ENCODE data around the gene SUGT1.
"Not testable (repeated sequence)": the region's sequence is repeated elsewhere in the genome, so short reads cannot be mapped to it uniquely, and the experiment has no call there.

SUGT1 gene

DNA sequence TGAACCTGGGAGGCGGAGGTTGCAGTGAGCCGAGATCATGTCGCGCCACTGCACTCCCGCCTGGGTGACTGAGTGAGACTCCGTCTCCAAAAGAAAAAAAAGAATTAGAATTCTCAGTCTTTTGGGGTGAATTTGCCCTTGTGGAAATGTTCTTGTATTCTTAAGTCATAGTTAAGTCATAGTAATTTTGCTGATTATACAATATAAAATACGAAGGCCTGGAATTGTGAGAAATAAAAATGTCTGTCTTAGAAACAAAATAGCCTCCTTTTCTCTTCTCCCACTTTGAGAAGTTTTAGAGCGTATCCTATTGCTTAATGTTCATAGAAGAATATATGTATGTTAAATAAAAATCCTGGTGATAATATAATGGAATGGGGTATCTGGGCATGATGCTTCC is 18.1 kb downstream of the SUGT1 start:
- DNase-seq = no peak

DNA sequence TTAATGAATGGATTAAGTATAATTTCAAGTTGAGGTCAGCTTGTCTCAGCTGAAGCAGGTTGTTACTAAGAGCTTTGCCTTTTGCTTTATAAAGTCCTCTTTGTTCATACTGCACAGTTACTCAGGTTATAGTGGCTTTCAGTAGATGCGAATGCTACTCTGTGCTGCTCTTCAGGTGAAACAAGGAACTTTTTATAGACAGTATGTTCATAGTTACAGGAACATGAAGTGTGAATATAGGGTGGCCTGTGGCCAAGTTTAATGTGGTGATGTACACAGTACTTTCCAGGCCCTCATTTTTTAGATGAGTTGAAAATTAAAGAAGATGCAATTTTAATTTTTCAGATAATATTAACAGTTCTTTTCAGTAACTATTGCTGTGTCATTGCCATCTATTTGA is 20.8 kb downstream of the SUGT1 start:
- DNase-seq = no peak

DNA sequence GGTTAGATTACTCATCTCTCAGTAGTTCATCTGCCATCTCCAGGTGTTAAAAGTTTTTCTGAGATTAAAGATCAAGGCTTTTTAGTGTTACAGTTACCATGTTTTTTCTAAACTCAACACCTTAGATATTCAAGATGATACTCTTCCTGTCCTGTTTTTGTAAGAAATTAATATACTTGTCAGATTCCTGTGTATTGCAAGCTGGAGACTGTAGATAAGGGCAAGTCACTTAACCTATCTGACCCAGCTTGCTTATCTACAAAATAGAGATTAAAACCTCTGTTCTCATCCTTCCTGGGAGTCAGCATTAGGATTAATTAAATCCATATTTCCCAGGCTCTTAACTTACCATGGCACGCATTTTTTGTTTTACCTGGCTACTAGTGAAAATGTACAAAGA is 25.2 kb downstream of the SUGT1 start:
- DNase-seq = no peak

DNA sequence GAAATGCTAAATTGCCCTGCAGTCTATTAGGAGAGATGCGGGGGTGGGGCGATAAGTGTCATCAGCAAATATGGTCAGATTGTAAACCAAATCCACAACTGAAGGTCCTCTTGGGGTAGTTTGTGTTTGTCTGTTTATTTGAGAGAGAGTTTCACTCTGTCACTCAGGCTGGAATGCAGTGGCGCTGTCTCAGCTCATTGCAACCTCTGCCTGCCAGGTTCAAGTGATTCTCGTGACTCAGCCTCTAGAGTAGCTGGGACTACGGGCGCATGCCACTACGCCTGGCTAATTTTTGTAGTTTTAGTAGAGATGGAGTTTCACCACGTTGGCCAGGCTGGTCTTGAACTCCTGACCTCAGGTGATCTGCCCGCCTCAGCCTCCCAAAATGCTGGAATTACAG is 33.2 kb downstream of the SUGT1 start:
- not testable (repeated sequence) for DNase-seq

DNA sequence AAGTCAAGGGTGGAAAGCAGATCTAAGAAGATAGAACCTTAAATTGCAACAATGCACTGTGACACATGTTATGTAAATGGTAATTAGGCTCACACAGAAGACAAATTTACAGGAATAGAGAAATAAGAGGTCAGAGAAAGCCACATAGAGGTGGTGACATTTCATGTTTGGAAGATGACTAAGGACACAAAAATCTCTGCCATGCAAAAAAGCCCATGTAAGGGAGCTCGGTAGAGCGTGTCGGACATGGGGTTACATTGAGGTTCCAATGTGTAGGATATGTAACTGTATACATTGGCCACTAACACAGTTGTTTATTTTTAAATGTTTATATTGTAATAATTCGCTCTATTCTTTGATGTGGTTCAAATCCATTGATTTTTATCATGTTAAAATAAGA is 33.7 kb downstream of the SUGT1 start:
- no peak for DNase-seq

DNA sequence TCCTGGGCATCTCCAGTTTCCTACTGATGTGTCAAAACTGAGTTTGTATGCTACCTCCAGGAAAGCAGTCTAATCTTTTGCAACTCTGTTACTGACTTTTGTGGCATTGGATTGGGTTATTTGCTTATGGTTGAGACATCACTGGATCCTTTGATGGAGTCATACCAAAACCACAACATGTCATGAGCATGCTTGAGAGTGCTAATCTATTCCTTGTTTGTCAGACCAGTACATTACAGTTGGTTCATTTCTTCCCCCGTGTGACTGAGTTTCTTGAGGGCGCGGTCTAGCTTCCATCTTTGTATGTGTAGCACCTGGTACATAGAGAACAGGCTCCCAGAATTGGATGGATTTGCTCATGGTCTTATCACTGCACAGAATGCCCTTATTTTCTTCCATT is 43.2 kb downstream of the SUGT1 start:
- DNase-seq = peak; percentile 93 to 96

DNA sequence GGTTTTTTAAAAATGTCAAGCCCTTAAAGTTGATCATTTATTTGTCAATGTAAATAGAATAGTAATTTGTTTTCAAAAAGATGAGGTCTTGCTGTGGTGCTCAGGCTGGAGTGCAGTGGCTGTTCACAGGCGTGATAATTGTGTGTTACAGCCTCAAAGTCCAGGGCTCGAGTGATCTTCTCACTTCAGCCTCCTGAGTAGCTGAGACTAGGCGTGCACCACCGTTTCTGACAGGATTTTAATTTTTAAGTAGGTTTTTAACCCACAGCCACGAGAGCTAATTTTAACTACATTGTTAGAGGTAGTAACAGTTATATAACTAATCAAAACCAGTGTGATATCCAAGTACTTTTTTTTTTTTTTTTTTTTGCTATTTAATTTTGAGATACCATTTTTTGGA is 43.9 kb downstream of the SUGT1 start:
- DNase-seq = no peak

DNA sequence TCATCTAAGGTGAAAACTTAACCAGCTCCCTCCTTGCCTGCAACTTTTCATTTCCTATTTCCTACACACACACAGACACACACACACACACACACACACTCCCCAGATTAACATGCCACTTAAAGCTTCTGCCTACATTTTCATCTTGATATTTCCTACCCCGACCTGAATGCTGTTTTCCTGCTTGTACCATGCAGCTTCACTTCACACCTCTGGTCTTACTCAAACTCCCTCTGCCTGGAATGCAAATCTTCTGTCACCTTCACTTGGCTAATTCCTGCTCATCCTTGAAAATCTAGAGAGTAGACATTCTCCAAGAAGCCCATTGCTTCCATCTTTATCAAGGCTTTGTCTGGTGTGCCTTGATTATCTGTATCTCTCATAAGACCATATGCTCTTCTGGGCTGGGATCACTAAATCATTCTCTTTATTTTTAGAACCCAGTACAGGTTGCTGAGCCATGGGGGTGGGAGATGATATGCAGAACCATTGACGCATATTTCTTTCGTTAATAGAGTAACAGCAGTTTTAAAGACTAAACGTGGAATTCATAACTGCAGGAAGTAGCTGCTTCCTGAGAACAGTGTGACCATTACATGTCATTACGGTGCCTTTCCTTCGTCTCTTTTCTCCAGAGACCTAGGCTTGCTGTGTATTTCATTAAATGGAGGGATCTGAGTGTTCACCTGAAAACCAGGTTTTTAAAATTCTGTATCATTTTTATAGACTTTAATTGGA is 49.3 kb downstream of the SUGT1 start:
- DNase-seq = no peak

DNA sequence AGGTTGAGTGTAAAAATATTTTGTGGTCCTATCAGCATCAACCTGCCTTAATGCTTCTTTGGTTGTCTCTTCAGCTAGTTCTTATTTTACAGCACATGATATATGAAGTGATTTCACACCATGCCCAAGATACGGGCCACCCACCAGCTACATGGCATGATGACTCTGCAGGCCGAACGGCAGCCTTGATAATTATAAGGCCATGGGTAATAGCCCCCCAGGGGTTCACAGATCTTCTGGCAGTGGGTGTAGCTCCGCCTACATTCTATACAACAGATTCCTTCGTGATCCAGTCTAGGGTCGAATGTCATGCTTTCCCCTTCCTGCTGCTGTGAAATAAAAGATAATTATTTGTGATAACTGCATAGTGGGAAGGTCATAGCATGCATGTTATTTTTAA is 50.8 kb downstream of the SUGT1 start:
- DNase-seq = no peak

DNA sequence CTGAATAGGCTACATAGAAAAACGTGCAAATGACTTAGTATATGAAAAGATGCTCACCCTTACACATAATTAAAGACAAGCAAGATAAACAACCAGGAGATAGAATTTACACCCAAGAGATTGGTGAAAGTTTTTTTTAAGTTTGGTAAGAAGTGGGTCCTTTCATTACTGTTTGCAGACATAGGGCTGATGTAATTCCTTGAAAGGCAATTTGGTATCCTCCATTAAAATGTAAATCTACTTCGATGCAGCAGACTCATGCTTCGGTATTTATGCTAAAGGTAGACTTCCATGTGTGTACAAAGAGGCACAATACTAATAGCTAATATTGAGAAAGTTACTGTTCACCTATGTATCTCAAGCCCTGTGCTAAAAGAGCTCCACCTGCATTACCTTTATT is 53.4 kb downstream of the SUGT1 start:
- DNase-seq = no peak

DNA sequence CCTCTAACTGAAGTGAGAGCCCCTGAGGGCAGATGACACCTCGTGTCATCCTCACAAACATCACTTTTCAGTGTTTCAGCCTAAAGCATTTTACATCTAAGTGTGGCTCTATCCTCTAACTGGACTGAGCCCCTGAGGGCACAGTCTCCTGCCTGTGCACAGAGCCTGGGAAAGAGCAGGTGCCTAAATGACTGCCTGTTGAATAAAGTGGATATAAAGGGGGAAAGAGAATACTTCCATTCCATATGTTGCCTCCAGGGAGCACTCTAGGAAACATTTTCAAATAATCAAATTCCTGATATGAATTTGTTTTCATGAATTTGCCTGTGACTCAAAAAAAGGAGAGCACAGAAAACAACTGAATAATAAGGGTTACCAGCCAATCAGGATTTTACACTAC is 54.7 kb downstream of the SUGT1 start:
- DNase-seq = no peak

DNA sequence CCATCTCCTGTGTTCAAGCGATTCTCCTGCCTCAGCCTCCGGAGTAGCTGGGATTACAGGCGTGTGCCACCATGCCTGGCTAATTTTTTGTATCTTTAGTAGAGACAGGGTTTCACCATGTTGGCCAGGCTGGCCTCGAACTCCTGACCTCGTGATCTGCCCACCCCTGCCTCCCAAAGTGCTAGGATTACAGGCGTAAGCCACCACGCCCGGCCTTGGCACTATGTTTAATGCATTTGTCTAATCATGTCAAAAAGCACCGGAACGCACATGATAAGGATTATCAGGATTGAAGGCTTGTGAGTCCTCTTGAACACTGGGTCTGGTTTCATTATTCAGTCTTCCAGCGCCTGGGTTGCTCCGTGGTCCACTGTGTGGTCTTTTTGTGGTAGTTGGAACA is 55.6 kb downstream of the SUGT1 start:
- DNase-seq = not testable (repeated sequence)

DNA sequence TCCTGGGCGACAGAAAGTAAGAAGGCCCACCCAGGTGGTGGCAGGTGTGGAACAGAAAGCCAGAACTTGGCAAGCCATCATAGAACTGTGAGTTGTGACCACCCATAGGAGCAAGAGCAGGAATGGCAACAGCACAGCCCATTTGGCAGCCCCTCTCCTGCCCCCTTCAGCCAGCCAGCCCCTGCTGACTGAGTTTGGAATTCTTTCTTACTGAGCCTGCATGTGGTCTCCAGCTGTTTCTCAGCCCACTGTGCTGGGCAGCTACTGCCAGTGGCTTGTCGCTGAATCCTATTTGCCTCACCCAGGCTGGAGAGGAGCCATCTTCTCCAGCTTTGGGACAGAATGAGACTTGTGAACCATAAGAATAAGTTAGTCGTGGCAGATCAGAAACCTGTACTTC is 58.6 kb downstream of the SUGT1 start:
- DNase-seq = no peak

DNA sequence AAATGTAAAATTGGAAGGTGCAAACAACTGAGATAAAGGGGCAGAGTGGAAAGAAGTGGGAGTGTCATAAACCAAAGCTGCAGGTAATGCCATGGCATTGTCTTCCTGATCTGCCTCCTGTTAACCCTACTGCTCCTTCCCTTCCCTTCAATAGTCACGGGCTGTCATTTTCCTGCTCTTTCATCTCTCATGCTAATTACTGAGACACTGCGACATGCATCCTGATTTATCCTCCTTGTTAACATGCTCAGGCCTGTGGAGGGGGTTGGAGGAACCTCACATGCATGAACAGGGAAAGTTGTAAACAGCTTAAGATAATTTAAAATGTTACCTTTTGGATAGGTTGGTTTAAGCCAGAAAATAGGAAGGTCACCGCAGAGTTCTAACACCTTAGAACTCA is 59.7 kb downstream of the SUGT1 start:
- no peak for DNase-seq

DNA sequence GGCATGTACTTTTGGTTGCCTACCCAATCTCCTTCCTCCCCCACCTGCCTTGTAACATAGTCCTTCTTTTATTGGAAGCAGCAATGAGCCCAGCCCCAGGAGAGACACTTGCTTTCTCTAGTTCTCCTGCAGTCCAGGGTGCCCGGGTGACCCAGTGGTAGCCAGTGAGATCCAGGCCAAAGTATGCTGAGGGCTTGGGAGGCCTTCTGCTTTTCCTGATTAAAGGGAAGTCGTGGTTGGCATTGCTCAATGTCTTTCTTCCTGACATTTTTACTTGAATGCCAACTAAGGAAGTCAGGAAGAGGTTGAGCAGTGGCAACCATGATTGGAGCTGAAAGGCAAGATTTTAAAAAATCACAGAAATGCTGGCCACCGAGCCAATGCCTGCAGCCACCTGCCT is 61.3 kb downstream of the SUGT1 start:
- DNase-seq = peak; percentile 76 to 82

DNA sequence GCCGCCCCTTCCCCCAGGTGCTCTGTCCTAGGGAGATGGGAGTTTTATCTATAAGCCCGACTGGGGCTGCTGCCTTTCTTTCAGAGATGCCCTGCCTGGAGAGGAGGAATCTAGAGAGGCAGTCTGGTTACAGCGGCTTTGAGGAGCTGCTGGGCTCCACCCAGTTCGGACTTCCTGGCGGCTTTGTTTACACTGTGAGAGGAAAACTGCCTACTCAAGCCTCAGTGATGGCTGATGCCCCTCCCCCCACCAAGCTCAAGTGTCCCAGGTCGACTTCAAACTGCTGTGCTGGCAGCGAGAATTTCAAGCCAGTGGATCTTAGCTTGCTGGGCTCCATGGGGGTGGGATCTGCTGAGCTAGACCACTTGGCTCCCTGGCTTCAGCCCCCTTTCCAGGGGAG is 68.3 kb downstream of the SUGT1 start:
- DNase-seq = not testable (repeated sequence)

DNA sequence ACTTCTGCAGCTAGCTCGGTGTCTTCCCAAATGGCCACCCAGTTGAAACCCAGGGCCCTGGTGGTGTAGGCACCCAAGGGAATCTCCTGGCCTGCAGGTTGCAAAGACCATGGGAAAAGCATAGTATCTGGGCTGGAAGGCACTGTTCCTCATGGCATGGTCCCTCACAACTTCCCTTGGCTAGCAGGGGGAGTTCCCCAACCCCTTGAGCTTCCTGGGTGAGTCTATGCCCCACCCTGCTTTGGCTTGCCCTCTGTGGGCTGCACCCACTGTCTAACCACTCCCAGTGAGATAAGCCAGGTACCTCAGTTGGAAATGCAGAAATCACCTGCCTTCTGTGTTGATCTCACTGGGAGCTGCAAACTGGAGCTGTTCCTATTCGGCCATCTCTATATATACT is 68.7 kb downstream of the SUGT1 start:
- DNase-seq = not testable (repeated sequence)

DNA sequence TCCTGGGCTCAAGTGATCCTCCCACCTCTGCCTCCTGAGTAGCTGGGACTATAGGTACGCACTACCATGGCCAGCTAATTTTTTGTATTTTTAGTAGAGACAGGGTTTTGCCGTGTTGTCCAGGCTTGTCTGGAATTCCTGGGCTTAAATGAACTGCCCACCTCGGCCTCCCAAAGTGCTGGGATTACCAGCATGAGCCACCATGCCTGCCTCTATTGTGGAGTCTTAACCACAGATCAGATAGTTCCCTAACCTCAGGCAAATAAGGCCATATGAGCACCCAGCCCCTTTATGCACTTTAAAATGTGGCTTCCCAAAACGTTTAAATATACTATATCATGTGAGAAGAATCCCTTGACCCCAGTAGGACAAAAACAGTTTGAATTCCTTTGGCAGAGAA is 70.5 kb downstream of the SUGT1 start:
- no peak for DNase-seq

DNA sequence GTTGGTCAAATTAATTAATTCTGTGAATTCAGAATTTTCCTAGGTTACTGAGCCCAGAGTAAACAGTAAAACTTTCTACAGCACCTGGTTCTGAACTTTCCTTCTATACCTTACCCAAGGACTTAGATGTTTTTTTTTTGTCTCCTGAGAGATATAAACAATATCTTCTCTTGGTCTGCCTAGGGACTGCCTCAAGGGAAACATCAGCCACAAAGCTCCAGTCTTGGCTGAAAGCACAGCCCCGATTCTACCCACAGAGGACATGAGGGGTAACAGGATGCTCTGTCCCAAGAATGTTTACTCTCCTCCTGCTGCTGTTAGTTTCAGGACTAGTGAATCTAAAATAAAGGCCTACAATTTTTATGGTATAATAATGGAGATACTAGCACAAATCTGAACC is 72.7 kb downstream of the SUGT1 start:
- DNase-seq = no peak

DNA sequence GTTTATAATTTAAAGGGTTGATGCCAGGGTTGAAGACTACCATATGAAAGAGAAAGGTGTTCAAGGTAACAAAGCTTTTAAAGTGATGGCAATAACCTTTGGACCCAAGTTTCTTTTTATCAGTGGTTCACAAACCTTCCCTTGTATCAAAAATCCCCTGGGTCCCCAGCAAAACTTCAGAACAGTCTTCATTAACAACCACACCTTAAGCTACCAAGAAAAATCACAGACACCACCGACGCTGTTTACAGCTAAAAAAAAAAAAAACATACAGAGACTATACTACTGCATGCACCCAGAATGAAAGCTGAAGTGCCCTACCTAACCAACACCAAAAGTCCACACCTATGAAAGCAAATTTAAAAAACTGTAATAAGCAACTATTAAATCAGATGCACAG is 73.6 kb downstream of the SUGT1 start:
- no peak for DNase-seq

DNA sequence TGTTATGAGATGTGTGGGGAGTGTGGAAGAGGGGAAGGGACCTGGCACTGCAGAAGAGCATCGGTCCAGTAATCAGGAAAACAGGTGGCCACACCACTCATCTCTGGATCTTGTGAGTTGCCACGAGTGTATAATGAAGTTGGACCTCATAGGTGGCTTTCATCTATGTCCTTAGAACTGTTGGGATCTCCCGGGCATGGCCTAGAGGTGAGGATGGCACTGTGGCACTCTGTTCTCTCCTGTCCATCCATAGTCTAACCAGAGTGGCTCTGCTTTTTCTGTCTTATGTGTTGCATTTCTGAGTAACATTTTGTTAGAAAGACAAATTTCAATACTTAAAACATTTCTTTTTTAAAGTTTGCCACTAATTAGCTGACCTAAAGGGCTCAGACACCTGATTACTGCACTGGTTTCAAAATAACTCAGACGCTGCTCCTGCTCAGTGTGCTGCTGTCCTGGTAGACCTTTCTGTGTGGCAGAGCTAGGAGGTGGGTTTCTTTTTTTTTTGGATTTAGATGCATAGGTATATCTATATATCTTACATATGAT is 81.5 kb downstream of the SUGT1 start:
- no peak for DNase-seq

DNA sequence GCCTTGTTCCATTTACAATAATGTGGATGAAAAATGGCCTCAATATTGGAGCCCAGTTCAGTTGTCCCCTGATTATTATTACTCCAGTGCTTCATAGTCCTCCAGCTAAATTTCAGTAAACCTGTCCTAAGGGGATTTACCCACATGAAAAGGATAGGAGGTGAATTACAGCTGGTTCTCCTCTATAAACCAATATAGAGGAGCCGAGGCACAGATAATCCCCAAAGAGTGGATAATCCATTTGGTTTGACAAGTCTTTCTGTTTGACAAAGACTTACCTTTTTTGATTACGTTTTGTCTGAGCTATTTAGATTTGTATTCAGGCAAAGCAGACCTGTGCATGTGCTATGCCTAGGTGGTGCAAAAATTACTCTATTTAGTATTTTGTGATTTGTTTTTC is 84.3 kb downstream of the SUGT1 start:
- DNase-seq = no peak

DNA sequence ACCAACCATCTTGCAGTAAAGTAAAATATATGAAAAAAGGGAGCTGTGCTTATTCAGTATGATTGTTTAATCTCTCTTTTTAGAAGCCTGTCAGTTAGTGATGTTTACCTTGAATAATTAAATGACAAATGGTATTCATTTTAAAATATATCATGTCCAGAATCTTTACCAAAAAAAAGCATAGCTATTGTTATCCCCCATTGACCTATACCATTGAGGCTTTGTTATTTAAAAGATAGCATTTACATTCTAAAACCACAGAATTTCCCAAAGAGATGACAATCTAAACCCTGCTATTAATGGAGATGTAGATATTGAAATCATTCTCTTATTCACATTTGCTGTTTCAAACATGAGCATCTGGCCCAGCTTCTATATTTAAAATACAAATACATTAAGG is 84.8 kb downstream of the SUGT1 start:
- DNase-seq = no peak

DNA sequence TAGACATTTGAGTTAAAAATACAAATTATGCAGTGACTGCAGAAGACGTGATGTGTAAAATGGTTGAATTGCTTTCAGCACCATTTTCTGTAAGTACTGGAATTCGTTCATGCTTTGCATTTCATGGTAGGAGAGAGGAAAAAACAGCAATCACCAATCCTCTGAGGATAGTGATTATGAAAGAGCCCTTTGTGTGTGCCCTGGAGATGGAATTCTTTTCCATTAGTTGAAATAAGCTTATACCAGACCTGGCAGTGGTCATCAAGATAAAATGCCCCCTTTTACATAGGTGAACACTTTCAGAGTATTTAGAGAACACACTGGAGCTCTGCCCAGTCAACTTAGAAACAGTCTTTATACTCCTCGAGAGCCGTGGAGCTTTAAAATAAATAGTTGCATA is 85.3 kb downstream of the SUGT1 start:
- no peak for DNase-seq
